GM23338 (cell line): ENCODE measurements around the gene DACH2.

Experiments used
- CREB1 ChIP-seq: fragments of 250-450 bp; sonication (Bioruptor Pico); IDR thresholded peaks from 2 replicates; pipeline ENCODE4 v1.5.0; 2020; ENCODE audit warnings: low read depth, mild to moderate bottlenecking, moderate library complexity
- CTCF ChIP-seq, 2 experiments: fragments of 200-600 bp in 1 of 2; sonication (generic) in 1 of 2; conservative IDR thresholded peaks; 2 replicates each; pipeline versions ENCODE4 v1.5.1 to v1.6.1; 2016 to 2017; ENCODE audit warnings: antibody characterized with exemption in 2 of 2, low read depth in 2 of 2, mild to moderate bottlenecking in 2 of 2, moderate library complexity in 1 of 2
- ETS1 ChIP-seq: IDR thresholded peaks from 2 replicates; pipeline ENCODE4 v1.6.1; 2016; ENCODE audit warnings: antibody characterized with exemption
- EZH2 ChIP-seq: fragments of 200-600 bp; sonication (generic); IDR thresholded peaks from one replicate; pipeline ENCODE4 v1.8.0; 2017; ENCODE audit warnings: antibody characterized with exemption, mild to moderate bottlenecking, low read depth; ENCODE audit not compliant: unreplicated experiment
- EZH2phosphoT487 ChIP-seq: fragments of 200-600 bp; sonication (generic); IDR thresholded peaks from one replicate; pipeline ENCODE4 v1.8.1; 2018; ENCODE audit warnings: antibody characterized with exemption; ENCODE audit not compliant: unreplicated experiment
- JUNB ChIP-seq: IDR thresholded peaks from one replicate; pipeline ENCODE4 v1.6.1; 2016; ENCODE audit warnings: antibody characterized with exemption; ENCODE audit not compliant: unreplicated experiment
- POLR2AphosphoS5 ChIP-seq: IDR thresholded peaks from 2 replicates; pipeline ENCODE4 v1.6.1; 2016; ENCODE audit warnings: antibody characterized with exemption, low read depth
- REST ChIP-seq: IDR thresholded peaks from one replicate; pipeline ENCODE4 v1.6.1; 2018; ENCODE audit warnings: antibody characterized with exemption; ENCODE audit not compliant: unreplicated experiment
- ZNF114 ChIP-seq: fragments of 250-450 bp; sonication (Bioruptor Pico); IDR thresholded peaks from 2 replicates; pipeline ENCODE4 v1.5.0; 2020; ENCODE audit warnings: mild to moderate bottlenecking, moderate library complexity
- ZNF331 ChIP-seq: fragments of 250-450 bp; sonication (Bioruptor Pico); IDR thresholded peaks from 2 replicates; pipeline ENCODE4 v1.5.0; 2020; ENCODE audit warnings: low read depth, mild to moderate bottlenecking, moderate library complexity

- no peak for TF ChIP-seq REST
- no peak for TF ChIP-seq CTCF (conservative IDR thresholded peaks at IDR 0.05; ENCODE audit: low read depth in 2 of 2)
- TF ChIP-seq ETS1, result no peak
- no peak for TF ChIP-seq POLR2AphosphoS5
- no peak for TF ChIP-seq EZH2phosphoT487
- no peak for TF ChIP-seq JUNB
- TF ChIP-seq EZH2, result no peak
- no peak for TF ChIP-seq CREB1 (CRISPR knock-in tag)
- no peak for TF ChIP-seq ZNF331 (CRISPR knock-in tag)
- no peak for TF ChIP-seq ZNF114
Measured at GRCh38 chrX:86805241-86805640, 657.0 kb downstream of the DACH2 start.
